Sigmoid colon (tissue), 7 donors: ENCODE results near the gene KCNAB3. TPM values are rescaled to one million over a fixed set of nuclear protein-coding genes. Genes with fewer than 3 reads are reported as not detected.

Experiments
- DNase-seq: peaks from one replicate; pipeline ENCODE4 v3.0.0-alpha.2; 2019
- H3K27ac ChIP-seq, 4 donors: fragments of 200-600 bp; sonication (generic); one replicate each; pipeline ENCODE4 v1.5.1; 2016 to 2019; ENCODE audit warnings: mild to moderate bottlenecking in 1 of 4
- H3K27me3 ChIP-seq, 3 donors: fragments of 200-600 bp; sonication (generic); one replicate each; pipeline ENCODE4 v1.5.1; 2019; ENCODE audit warnings: mild to moderate bottlenecking in 1 of 3
- H3K36me3 ChIP-seq, 4 donors: fragments of 200-600 bp; sonication (generic); one replicate each; pipeline ENCODE4 v1.5.1; 2016 to 2019
- H3K4me1 ChIP-seq, 4 donors: fragments of 200-600 bp; sonication (generic); one replicate each; pipeline ENCODE4 v1.5.1; 2017 to 2019
- H3K4me3 ChIP-seq, 4 donors: fragments of 200-600 bp; sonication (generic); one replicate each; pipeline ENCODE4 v1.5.1; 2017 to 2019; ENCODE audit warnings: mild to moderate bottlenecking in 2 of 4, moderate library complexity in 1 of 4
- H3K9me3 ChIP-seq, 4 donors: fragments of 200-600 bp in 3 of 4; sonication (generic) in 3 of 4; one replicate each; pipeline versions ENCODE4 v1.5.1 to v1.6.1; 2013 to 2019
- CTCF ChIP-seq, 4 experiments: fragments of 450-650 bp in 3 of 4; fragments of 200-600 bp in 1 of 4; IDR thresholded peaks; one replicate each; pipeline ENCODE4 v1.5.1; 2016 to 2019; ENCODE audit warnings: antibody characterized with exemption in 4 of 4, mild to moderate bottlenecking in 3 of 4, moderate library complexity in 2 of 4
- EP300 ChIP-seq, 4 donors: sonication (generic); formaldehyde crosslinking; IDR thresholded peaks; one replicate each; pipeline ENCODE4 v1.6.1; 2017; ENCODE audit warnings: antibody characterized with exemption in 4 of 4
- POLR2A ChIP-seq, 2 donors: fragments of 450-650 bp; IDR thresholded peaks; one replicate each; pipeline ENCODE4 v1.6.1; 2016; ENCODE audit warnings: antibody characterized with exemption in 2 of 2, mild to moderate bottlenecking in 2 of 2, moderate library complexity in 2 of 2
- POLR2AphosphoS5 ChIP-seq, 4 donors: sonication (generic); formaldehyde crosslinking; IDR thresholded peaks; one replicate each; pipeline ENCODE4 v1.6.1; 2017; ENCODE audit warnings: antibody characterized with exemption in 4 of 4
- WGBS, 2 donors: extraction: QIAGEN DNeasy Blood & Tissue Kit; methylation state at CpG; one replicate each; pipeline ENCODE4 v1.1.7; 2013; 5-methylcytosine and 5-hydroxymethylcytosine counted together
- intact Hi-C: fragments of 100-400 bp; cut with DNase I; formaldehyde crosslinking; loops from one replicate; pipeline ENCODE4 v1.15.1; 2023
- polyA plus RNA-seq, 3 donors: library from polyadenylated mRNA; stranded (reverse); fragments of 200-250 nt; gene quantifications; one replicate each; pipeline ENCODE4 v1.2.3, GENCODE V29; 2013
- total RNA-seq, 4 donors: library from RNA; depleted of rRNA; stranded (reverse); fragments of >200 nt; gene quantifications; one replicate each; pipeline ENCODE4 v1.1.0, GENCODE V29; 2016
- donor health status: healthy with polysubstance abuse.
- donor health status: Bipolar disorder and iron deficiency.
- donor health status: healthy.

The KCNAB3 gene
- total and polyA plus RNA-seq, 7 donors: 0.54 to 5.5 (median 0.68) TPM; not detected in 1

- intact Hi-C loops: no loop called here
- no peaks in the 10 kb centered on the region for H3K27me3 ChIP-seq
- no peak overlapping the region for H3K4me3 ChIP-seq
- H3K36me3 ChIP-seq: peaks cover 23 to 88% (median 57%) of the 10 kb centered on the region in 4 donors
- H3K4me1 ChIP-seq: no peaks in the 10 kb centered on the region
- 90 to 94% methylated on average over 7 of the region's 7 CpGs for WGBS, 2 donors
- no peak overlapping the region for H3K27ac ChIP-seq
- DNase-seq: no peak
- H3K9me3 ChIP-seq: no peaks in the 10 kb centered on the region
- TF ChIP-seq EP300 (IDR thresholded peaks at IDR 0.05) (no peak), POLR2AphosphoS5 (IDR thresholded peaks at IDR 0.05) (no peak), POLR2A (IDR thresholded peaks at IDR 0.05) (no peak), CTCF (IDR thresholded peaks at IDR 0.05) (no peak)
Measured at GRCh38 chr17:7945651-7946050, 16.0 kb upstream of the KCNAB3 start.

- TF ChIP-seq EP300 (IDR thresholded peaks at IDR 0.05) (no peak), POLR2A (IDR thresholded peaks at IDR 0.05) (no peak), POLR2AphosphoS5 (IDR thresholded peaks at IDR 0.05) (no peak), CTCF (IDR thresholded peaks at IDR 0.05) (no peak)
- H3K36me3 ChIP-seq: peaks cover 29 to 95% (median 62%) of the 10 kb centered on the region in 4 donors
- H3K27ac ChIP-seq: no peak overlapping the region
- WGBS, 2 donors: 93 to 97% methylated on average over 9 of the region's 9 CpGs
- no peaks in the 10 kb centered on the region for H3K4me1 ChIP-seq
- no peak overlapping the region for H3K4me3 ChIP-seq
- no peaks in the 10 kb centered on the region for H3K9me3 ChIP-seq
- DNase-seq: no peak
- H3K27me3 ChIP-seq: no peaks in the 10 kb centered on the region
- intact Hi-C loops: loop anchor here (5.0 kb wide), 1 partner anchor 38 kb away; no protein-coding TSS in a partner anchor
Measured at GRCh38 chr17:7944326-7944725, 14.7 kb upstream of the KCNAB3 start.

DNA sequence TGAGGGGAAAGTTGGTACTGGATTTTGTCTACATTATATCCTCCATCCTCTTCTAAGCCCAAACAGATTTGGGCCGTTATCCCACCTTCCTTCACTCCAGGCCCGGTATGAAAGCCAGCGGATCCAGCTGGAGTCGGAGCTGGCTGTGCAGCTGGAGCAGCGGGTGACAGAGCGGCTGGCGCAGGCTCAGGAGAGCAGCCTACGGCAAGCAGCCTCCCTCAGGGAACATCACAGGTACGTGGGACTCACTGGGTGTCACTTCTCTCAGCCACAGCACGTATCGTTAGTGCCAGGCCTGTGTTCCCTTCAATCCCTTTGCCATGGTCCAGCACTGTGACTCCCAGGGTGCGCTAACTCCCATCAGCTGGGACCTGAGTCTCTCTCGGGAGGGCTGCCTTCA is 13.6 kb upstream of the KCNAB3 start:
- no peaks in the 10 kb centered on the region for H3K9me3 ChIP-seq
- no peak overlapping the region for H3K27ac ChIP-seq
- no peak for TF ChIP-seq EP300 (IDR thresholded peaks at IDR 0.05)
- no peak for TF ChIP-seq POLR2AphosphoS5 (IDR thresholded peaks at IDR 0.05)
- no peak for TF ChIP-seq CTCF (IDR thresholded peaks at IDR 0.05)
- TF ChIP-seq POLR2A (IDR thresholded peaks at IDR 0.05): no peak
- no peak overlapping the region for H3K4me3 ChIP-seq
- H3K27me3 ChIP-seq: no peaks in the 10 kb centered on the region
- intact Hi-C loops: loop anchor here (5.0 kb wide), 1 partner anchor 39 kb away; no protein-coding TSS in a partner anchor
- no peak for DNase-seq
- peaks cover 22 to 95% (median 55%) of the 10 kb centered on the region in 4 donors for H3K36me3 ChIP-seq
- 92% methylated on average over 13 of the region's 13 CpGs for WGBS, 2 donors
- H3K4me1 ChIP-seq: no peaks in the 10 kb centered on the region

GRCh38 chr17:7940743-7941142 is 11.1 kb upstream of the KCNAB3 start:
- intact Hi-C loops: loop anchor here (5.0 kb wide), 1 partner anchor 42 kb away; no protein-coding TSS in a partner anchor
- WGBS, 2 donors: 89% methylated on average over 6 of the region's 6 CpGs
- DNase-seq: no peak

More at GRCh38 chr17:7940743-7941142, 11.1 kb upstream of the KCNAB3 start:
- peaks cover 0 to 5% (median 0%) of the 10 kb centered on the region in 4 donors for H3K4me1 ChIP-seq
- H3K27me3 ChIP-seq: no peaks in the 10 kb centered on the region
- TF ChIP-seq POLR2A (IDR thresholded peaks at IDR 0.05): no peak
- TF ChIP-seq CTCF (IDR thresholded peaks at IDR 0.05): no peak
- TF ChIP-seq POLR2AphosphoS5 (IDR thresholded peaks at IDR 0.05): no peak
- TF ChIP-seq EP300 (IDR thresholded peaks at IDR 0.05): no peak
- no peak overlapping the region for H3K27ac ChIP-seq
- H3K9me3 ChIP-seq: no peaks in the 10 kb centered on the region
- peaks cover 22 to 95% (median 38%) of the 10 kb centered on the region in 4 donors for H3K36me3 ChIP-seq
- no peak overlapping the region for H3K4me3 ChIP-seq
